Activated naive CD8-positive, alpha-beta T cell treated with anti-CD3 and anti-CD28 coated beads, Interleukin-2, amount 50 U/mL, for 24 hours (primary cell): ENCODE results near the gene COL1A1.
A peak's percentile ranks its signal among the peaks of the same experiment; 100 is the strongest.

Experiments used
- ATAC-seq: fragments of 150-1000 bp; cut with Tn5 transposase; one replicate; pipeline ENCODE4 v1.10.0; 2021
- DNase-seq: peaks from one replicate; pipeline ENCODE4 v3.0.0; 2021
- H3K27ac Mint-ChIP-seq: one replicate; pipeline ENCODE4 v1.8.0; 2021; ENCODE audit warnings: mild to moderate bottlenecking, mixed read lengths
- H3K27me3 Mint-ChIP-seq: one replicate; pipeline ENCODE4 v1.8.0; 2021; ENCODE audit warnings: mixed read lengths
- H3K36me3 Mint-ChIP-seq: one replicate; pipeline ENCODE4 v1.8.0; 2021; ENCODE audit warnings: low read depth, mixed read lengths
- H3K4me1 Mint-ChIP-seq: one replicate; pipeline ENCODE4 v1.8.0; 2021; ENCODE audit warnings: mixed read lengths
- H3K4me3 Mint-ChIP-seq: one replicate; pipeline ENCODE4 v1.8.0; 2021; ENCODE audit warnings: mild to moderate bottlenecking, moderate library complexity, mixed read lengths
- H3K9me3 Mint-ChIP-seq: one replicate; pipeline ENCODE4 v1.8.0; 2021; ENCODE audit warnings: mixed read lengths

COL1A1 gene

DNA sequence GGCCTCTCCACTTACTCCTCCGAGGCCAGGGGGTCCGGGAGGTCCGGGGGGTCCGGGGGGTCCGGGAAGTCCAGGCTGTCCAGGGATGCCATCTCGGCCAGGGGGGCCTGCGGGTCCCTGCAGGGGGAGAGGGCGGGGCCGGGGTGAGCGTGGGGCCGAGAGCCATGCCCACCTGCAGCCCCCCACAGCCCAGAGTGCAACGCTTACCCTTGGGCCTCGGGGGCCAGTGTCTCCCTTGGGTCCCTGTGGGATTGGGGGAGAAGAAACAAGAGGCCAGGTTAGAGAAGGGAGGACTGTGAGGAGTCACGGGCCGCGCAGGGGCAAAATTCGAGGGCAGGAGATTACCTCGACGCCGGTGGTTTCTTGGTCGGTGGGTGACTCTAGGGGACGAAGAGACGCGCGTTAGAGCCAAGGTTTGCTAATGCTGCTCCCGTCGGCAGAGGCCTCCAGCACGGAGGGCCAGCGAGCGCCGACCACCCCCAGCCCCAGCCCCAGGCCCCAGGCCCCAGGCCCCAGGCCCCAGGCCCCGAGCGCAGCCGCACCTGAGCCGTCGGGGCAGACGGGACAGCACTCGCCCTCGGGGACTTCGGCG is 2.1 kb downstream of the COL1A1 start:
- Mint-ChIP-seq H3K27ac (no peak overlapping the region), H3K9me3 (no peaks in the 10 kb centered on the region), H3K4me1 (peaks cover 21% of the 10 kb centered on the region), H3K36me3 (no peaks in the 10 kb centered on the region), H3K4me3 (peak overlapping the region; percentile 68), H3K27me3 (peaks cover 46% of the 10 kb centered on the region)
- ATAC-seq (no peak), DNase-seq (no peak)

DNA sequence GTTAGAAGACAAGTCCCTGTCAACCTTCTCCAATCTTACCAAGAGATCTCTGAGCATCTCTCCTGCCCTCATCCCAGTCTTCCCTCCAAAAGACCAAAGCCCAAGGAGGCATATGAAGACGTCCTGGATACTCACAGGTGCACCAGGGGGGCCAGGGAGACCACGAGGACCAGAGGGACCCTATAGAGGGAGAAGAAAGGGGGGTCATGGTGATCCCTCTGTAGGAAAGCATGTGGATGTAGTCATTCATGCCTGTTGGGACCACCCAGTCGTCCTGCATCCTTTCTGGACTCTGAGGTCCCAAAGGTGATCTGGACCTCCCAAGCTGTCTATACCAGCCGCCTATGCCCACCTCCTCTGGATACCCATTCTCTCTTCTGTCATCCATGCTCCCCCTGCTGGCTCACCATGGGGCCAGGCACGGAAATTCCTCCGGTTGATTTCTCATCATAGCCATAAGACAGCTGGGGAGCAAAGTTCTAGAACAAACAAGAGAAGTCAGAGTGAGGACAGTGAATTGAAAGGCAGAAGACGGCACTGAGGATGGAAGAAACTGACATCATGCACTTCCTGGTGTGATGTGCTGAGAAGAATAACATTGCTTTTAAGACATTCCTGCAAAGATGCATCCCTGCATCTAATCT is 3.3 kb downstream of the COL1A1 start:
- Mint-ChIP-seq H3K27ac (no peak overlapping the region), H3K4me3 (no peak overlapping the region), H3K9me3 (no peaks in the 10 kb centered on the region), H3K4me1 (peaks cover 21% of the 10 kb centered on the region), H3K36me3 (no peaks in the 10 kb centered on the region), H3K27me3 (peaks cover 35% of the 10 kb centered on the region)
- ATAC-seq = no peak
- peak; percentile 69 for DNase-seq

DNA sequence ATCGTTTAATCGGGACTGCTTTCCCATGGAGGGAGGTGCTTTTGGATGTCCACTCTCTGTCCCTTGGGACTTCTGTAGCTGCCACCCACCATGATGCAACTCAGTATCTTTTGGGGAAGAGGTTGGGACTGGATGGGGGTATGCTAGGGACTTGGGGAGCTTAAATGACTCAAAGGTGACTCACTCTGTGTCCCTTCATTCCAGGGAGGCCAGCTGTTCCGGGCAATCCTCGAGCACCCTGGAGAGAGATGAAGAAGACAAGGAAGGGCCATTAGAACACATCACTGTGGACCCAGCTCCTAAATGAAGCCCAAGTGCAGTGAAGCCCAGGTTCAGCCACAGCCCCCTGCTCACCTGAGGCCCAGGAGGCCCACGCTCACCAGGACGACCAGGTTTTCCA is 4.6 kb downstream of the COL1A1 start:
- H3K36me3 Mint-ChIP-seq = no peaks in the 10 kb centered on the region
- peaks cover 21% of the 10 kb centered on the region for H3K27me3 Mint-ChIP-seq
- H3K9me3 Mint-ChIP-seq = no peaks in the 10 kb centered on the region
- DNase-seq (no peak), ATAC-seq (no peak)
- no peak overlapping the region for H3K4me3 Mint-ChIP-seq
- peaks cover 23% of the 10 kb centered on the region for H3K4me1 Mint-ChIP-seq
- no peak overlapping the region for H3K27ac Mint-ChIP-seq

DNA sequence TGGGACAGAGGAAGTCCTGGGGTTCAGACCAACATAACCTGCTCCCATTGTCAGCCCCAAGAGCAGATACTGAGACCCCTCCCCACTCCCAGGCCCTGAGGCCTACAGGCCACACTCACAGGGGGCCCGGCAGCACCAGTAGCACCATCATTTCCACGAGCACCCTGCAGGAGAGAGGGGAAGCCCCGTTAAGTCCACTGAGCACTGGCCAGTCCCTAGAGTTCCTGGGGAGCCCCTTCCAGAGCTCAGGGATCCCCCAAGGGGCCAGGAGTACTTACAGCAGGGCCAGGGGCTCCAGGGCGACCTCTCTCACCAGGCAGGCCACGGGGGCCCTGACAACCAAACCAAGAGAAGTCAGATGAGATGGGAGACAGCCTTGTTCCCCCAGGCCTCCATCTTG is 5.4 kb downstream of the COL1A1 start:
- DNase-seq = no peak
- ATAC-seq = no peak
- Mint-ChIP-seq H3K4me1 (peaks cover 19% of the 10 kb centered on the region), H3K27ac (no peak overlapping the region), H3K36me3 (no peaks in the 10 kb centered on the region), H3K4me3 (no peak overlapping the region), H3K9me3 (no peaks in the 10 kb centered on the region), H3K27me3 (peaks cover 17% of the 10 kb centered on the region)

DNA sequence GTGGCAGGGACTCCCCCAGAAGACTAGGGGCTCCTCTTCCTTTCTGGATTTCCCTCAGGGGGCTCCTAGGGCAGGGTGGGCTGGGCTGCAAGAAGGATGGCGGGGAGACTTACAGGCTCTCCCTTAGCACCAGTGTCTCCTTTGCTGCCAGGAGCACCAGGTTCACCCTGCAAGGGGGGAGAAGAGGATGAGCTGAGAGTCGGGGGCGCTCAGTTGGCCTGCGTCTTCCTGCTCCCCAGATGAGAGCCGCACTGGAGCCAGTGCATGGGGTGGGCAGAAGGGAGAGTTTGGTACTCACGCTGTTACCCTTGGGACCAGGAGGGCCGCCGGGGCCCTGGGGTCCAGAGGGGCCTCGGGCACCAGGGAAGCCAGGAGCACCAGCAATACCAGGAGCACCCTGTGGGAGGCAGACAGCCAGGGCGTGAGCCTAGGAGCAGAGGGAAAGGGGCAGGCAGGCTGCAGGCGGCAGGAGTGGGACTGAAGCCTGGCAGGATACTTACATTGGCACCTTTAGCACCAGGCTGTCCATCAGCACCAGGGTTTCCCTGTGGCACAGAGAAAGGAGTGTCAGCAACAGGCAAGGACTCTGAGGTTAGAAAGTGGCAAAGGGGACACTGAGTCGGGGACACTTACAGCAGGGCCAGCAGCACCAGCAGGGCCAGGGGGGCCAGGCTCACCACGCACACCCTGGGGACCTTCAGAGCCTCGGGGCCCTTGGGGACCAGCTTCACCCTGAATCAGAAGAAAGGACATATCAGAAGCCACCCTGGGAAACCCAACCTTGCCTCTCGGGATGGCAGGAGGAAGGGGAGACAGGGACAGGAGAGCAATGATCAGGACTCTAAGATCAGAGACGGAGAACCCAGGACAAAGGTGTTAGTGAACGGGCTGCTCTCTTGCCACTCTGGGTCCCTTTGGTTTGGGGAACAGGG is 6.2 kb downstream of the COL1A1 start:
- Mint-ChIP-seq H3K27me3 (peaks cover 12% of the 10 kb centered on the region), H3K9me3 (no peaks in the 10 kb centered on the region), H3K27ac (no peak overlapping the region), H3K4me1 (peaks cover 14% of the 10 kb centered on the region), H3K4me3 (no peak overlapping the region), H3K36me3 (no peaks in the 10 kb centered on the region)
- no peak for DNase-seq
- ATAC-seq = no peak

DNA sequence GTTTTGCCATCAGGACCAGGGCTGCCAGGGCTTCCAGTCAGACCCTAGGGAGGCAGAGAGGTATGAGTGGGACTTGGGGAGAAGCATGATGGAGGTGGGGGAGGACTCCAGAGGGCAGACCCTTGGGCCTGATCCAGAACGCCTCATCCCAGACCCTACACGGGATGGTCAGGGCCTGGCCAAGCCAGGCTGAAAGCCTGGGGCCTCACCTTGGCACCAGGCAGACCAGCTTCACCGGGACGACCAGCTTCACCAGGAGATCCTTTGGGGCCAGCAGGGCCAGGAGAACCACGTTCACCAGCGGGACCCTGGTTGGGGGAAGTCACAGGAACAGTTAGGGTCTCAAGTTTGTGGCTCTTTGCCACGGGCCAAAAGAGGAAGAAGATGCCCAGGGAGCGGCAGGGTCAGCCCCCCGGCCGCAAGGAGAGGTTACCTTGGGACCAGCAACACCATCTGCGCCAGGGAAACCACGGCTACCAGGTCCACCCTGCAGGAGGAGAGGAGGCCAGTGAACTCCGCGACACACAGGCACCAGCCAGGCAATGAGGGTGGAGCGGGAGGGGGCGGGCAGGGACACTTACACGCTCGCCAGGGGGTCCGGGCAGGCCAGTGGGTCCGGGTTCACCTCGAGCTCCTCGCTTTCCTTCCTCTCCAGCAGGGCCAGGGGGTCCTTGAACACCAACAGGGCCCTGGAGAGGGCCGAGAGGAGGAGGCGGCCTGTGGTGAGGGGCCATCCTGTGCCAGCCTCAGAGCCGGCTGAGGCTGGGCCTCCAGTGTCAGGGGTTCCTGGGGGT is 7.1 kb downstream of the COL1A1 start:
- Mint-ChIP-seq H3K27ac (no peak overlapping the region), H3K4me1 (peaks cover 10% of the 10 kb centered on the region), H3K9me3 (no peaks in the 10 kb centered on the region), H3K36me3 (no peaks in the 10 kb centered on the region), H3K4me3 (no peak overlapping the region), H3K27me3 (peaks cover 9% of the 10 kb centered on the region)
- DNase-seq = no peak
- ATAC-seq = no peak

DNA sequence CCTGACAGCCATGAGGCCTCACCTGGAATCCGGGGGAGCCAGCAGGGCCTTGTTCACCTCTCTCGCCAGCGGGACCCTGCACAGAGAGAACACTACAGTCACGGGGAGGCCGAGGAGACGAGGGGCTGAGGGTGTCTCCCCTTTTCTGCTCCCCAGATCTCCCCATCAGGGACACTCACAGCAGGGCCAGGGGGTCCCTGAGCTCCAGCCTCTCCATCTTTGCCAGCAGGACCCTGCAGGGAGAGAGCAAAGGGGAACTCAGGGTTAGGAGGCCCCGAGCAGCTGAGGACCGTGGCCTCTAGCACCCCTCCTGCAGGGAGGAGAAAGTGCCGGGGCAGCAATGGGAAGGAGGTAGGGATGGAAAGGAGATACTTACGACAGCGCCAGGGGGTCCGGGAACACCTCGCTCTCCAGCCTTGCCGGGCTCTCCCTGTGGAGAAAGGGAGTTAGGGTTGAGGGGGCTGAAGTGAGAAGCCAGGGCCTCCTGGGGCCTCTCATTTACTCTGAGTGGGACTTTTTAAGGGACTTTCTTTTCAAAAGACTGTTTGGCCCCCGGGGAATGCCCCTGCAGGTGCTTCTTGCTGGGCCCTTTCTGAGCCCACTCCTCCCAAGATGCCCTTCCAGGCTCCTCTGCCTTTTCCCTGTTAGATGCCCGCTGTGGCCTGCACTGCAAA is 8.7 kb downstream of the COL1A1 start:
- Mint-ChIP-seq H3K27ac (no peak overlapping the region), H3K4me3 (no peak overlapping the region), H3K4me1 (peaks cover 2% of the 10 kb centered on the region), H3K36me3 (no peaks in the 10 kb centered on the region), H3K9me3 (no peaks in the 10 kb centered on the region), H3K27me3 (no peaks in the 10 kb centered on the region)
- DNase-seq = no peak
- no peak for ATAC-seq

DNA sequence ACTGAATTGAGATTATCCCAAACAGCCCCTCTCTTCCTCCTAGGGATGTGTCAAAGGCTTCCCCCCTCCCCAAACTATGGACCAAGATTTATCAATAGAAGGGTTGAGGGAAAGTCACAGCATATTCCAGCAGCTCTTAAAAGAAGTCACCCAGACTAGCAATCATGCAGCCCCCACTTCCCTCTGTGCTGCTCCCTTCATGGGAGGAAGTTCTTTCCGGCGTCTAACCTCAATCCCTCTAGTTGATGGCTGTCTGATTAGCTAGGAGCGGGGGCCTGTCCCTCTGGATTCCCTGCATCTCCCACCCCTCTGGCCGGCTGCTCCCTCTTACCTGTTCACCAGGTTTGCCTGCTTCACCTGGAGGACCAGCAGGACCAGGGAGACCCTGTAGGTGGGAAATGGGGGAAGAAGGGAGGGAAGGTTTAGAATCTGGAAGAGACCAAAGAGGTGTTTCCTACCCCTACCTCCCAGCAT is 9.2 kb downstream of the COL1A1 start:
- peaks cover 2% of the 10 kb centered on the region for H3K4me1 Mint-ChIP-seq
- H3K27me3 Mint-ChIP-seq = no peaks in the 10 kb centered on the region
- no peaks in the 10 kb centered on the region for H3K36me3 Mint-ChIP-seq
- ATAC-seq (no peak), DNase-seq (no peak)
- no peak overlapping the region for H3K4me3 Mint-ChIP-seq
- no peak overlapping the region for H3K27ac Mint-ChIP-seq
- H3K9me3 Mint-ChIP-seq = no peaks in the 10 kb centered on the region

DNA sequence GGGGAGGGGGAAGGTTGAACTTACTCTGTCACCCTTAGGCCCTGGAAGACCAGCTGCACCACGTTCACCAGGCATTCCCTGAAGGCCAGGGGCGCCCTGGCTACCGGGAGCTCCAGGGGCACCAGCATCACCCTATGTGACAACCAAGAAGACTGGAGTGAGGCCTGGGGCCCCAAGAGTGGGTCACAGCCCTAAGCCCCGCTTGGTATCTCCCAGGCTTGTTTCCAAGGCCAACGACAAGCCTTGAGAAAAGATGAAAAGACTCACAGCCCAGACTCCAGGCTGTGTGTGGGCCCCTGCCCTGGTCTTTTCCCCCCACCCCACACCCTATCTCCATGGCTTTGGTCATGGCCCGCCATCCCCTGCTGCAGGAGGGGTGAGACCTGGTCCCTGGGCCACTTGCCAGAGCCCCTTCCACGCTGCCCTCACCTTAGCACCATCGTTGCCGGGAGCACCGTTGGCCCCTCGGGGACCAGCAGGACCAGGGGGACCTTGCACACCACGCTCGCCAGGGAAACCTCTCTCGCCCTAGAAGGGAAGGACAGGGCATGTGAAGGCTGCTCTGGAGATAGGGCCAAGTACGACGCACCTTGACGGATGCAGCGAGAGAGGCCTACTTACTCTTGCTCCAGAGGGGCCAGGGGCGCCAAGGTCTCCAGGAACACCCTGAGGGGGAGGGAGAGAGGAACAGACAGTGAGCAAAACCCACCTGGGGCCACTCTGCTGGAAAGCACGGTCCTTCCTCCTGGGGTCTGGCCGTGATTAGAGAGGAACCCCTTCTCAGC is 9.9 kb downstream of the COL1A1 start:
- Mint-ChIP-seq H3K27ac (no peak overlapping the region), H3K9me3 (no peaks in the 10 kb centered on the region), H3K4me1 (peaks cover 2% of the 10 kb centered on the region), H3K27me3 (no peaks in the 10 kb centered on the region), H3K4me3 (no peak overlapping the region), H3K36me3 (no peaks in the 10 kb centered on the region)
- no peak for DNase-seq
- ATAC-seq = no peak

DNA sequence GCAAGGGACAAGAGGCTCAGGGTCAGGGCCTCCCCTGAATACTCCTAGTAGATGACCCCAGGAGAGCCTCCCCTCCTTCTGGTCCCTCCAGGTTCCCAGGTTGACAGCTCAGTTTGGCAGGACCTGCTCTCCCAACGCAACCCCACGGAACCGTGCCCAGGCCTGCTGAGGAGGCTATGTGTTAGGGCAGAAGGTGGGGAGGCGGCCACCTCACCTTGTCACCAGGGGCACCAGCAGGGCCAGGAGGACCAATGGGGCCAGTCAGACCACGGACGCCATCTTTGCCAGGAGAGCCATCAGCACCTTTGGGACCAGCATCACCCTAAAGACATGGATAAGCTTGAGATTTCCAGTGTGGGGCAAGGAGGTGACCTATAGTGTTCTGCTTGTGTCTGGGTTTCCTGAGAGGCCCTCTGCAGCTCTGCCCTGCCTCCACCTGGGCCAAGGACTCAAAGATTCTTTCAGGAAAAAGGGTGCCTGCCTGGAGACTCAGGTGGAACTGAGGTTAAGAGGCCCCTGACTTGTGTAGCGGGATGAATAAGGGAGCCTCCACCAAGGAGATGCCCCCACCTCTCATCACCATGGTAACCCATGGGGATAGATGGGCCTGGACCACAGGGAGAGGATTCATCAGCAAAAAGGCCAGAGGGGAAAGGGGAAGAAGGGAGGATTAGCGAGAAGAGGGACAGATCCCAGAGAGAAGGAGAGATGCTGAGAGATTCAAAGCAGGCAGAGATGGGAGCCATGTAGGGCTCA is 10.7 kb downstream of the COL1A1 start:
- no peaks in the 10 kb centered on the region for H3K27me3 Mint-ChIP-seq
- H3K9me3 Mint-ChIP-seq = no peaks in the 10 kb centered on the region
- DNase-seq = no peak
- no peaks in the 10 kb centered on the region for H3K36me3 Mint-ChIP-seq
- peaks cover 2% of the 10 kb centered on the region for H3K4me1 Mint-ChIP-seq
- no peak for ATAC-seq
- H3K4me3 Mint-ChIP-seq = no peak overlapping the region
- H3K27ac Mint-ChIP-seq = no peak overlapping the region

DNA sequence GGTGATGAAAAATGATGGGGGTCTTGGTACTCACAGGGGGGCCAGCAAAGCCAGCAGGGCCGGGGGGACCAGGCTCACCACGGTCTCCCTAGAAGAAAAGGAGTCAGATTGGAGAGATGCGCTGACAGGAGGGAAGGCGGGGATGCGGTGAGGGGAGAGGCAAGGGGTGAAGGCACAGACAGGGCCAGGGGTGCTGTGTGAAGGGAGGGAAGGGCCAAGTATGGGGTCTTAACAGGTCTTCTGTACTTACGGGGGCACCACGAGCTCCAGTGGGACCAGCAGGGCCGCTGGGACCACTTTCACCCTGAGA is 11.2 kb downstream of the COL1A1 start:
- Mint-ChIP-seq H3K4me1 (peaks cover 2% of the 10 kb centered on the region), H3K27me3 (no peaks in the 10 kb centered on the region), H3K36me3 (no peaks in the 10 kb centered on the region), H3K4me3 (no peak overlapping the region), H3K27ac (no peak overlapping the region), H3K9me3 (no peaks in the 10 kb centered on the region)
- no peak for ATAC-seq
- DNase-seq = no peak

DNA sequence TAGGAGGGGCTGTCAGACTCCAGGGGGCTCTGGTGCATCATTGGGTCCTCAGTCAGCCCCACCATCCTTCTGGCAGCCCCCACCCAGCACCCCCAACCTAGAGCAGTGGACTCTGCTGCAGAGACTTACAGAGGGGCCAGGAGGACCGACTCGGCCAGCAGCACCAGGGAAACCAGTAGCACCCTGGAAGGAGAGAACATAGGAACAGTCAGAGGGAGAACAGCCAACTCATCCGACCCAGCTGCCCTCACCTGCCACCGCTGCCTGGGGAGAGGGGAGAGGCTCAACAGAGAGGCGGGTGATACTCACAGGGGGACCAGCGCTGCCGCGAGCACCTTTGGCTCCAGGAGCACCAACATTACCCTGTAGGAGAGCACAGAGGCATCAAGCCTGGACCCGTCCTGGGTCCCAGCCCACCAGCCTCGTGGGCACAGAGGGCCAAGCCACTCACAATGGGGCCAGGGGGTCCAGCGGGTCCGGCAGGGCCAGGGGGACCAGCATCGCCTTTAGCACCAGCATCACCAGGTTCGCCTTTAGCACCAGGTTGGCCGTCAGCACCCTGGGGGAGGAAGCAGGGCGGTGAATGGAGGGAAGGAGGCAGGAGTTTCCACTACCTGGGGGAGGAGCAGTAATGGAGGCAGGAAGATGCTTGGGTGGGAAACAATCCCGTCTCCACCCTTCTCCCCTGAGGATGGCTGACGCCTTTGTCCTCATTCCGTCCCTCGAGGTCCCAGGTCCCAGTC is 11.7 kb downstream of the COL1A1 start:
- H3K27me3 Mint-ChIP-seq = no peaks in the 10 kb centered on the region
- no peaks in the 10 kb centered on the region for H3K36me3 Mint-ChIP-seq
- DNase-seq (no peak), ATAC-seq (no peak)
- no peak overlapping the region for H3K4me3 Mint-ChIP-seq
- H3K27ac Mint-ChIP-seq = no peak overlapping the region
- no peaks in the 10 kb centered on the region for H3K9me3 Mint-ChIP-seq
- peaks cover 2% of the 10 kb centered on the region for H3K4me1 Mint-ChIP-seq
